ENCODE measurements around the gene TESK2. TPM values are rescaled to one million over a fixed set of nuclear protein-coding genes. Genes with fewer than 3 reads are reported as not detected.

TESK2 gene
- total and polyA plus RNA-seq, 7 donors, result 4.3 to 9.2 (median 7.1) TPM

DNA sequence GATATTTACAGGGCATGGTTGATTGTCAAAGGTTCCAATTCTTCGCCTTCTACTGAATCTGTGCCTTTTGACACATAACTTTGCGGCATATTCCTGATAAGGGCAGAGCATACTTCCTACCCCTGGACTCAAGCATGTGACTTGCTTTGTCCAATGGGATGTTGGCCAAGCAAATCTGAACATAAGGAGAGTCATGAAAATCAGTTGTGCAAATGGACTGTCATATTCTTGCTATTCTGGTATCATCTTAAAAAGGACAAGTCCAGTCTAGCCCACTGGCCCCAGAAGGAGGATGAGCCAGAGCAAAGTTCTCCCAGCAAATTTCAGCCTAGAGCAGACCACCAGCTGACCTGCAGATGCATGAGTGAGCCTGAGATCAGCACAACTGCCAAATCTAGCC, 109.7 kb downstream of the TESK2 start:
- no peak for DNase-seq
- no peaks in the 10 kb centered on the region for H3K4me1 ChIP-seq
- 98 to 99% methylated on average over 2 of the region's 2 CpGs for WGBS, 2 donors
- no peak for TF ChIP-seq CTCF (IDR thresholded peaks at IDR 0.05)
- no peak for TF ChIP-seq EP300 (IDR thresholded peaks at IDR 0.05)
- no peak for TF ChIP-seq POLR2A (IDR thresholded peaks at IDR 0.05)
- TF ChIP-seq POLR2AphosphoS5 (IDR thresholded peaks at IDR 0.05), result no peak
- no peaks in the 10 kb centered on the region for H3K36me3 ChIP-seq
- no peak overlapping the region for H3K4me3 ChIP-seq
- H3K27me3 ChIP-seq, result no peaks in the 10 kb centered on the region
- H3K9me3 ChIP-seq, result no peaks in the 10 kb centered on the region
- intact Hi-C loops (cut with DNase I), result no loop called here
- no peak overlapping the region for H3K27ac ChIP-seq

- no peak for DNase-seq
- TF ChIP-seq EP300 (IDR thresholded peaks at IDR 0.05), result no peak
- TF ChIP-seq POLR2AphosphoS5 (IDR thresholded peaks at IDR 0.05), result no peak
- no peak for TF ChIP-seq CTCF (IDR thresholded peaks at IDR 0.05)
- no peak for TF ChIP-seq POLR2A (IDR thresholded peaks at IDR 0.05)
- H3K4me1 ChIP-seq, result no peaks in the 10 kb centered on the region
- no peaks in the 10 kb centered on the region for H3K27me3 ChIP-seq
- H3K9me3 ChIP-seq, result no peaks in the 10 kb centered on the region
- WGBS, 2 donors, result 87 to 93% methylated on average over 1 of the region's 1 CpG
- H3K27ac ChIP-seq, result no peak overlapping the region
- intact Hi-C loops (cut with DNase I), result no loop called here
- no peak overlapping the region for H3K4me3 ChIP-seq
- H3K36me3 ChIP-seq, result no peaks in the 10 kb centered on the region
Observed at GRCh38 chr1:45380730-45381129, 110.2 kb downstream of the TESK2 start.

DNA sequence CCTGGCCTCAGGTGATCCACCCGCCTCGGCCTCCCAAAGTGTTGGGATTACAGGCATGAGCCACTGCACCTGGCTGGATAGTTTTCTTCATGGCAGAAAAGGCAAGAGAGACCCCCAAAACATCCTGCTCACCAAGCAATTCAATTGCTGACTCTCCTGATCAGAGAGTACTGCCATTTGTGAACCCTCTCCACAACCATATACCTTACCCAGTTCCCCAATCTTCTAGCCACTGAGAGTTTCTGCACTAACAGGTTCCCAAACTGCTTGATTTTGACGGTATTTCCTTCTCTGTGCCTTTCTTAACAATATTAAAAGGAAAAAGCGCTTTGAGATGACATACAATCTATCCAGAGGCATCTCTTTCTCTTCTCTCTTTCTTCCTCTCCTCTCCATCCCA, 110.8 kb downstream of the TESK2 start:
- intact Hi-C loops (cut with DNase I), result no loop called here
- TF ChIP-seq EP300 (IDR thresholded peaks at IDR 0.05), result no peak
- no peak for TF ChIP-seq POLR2A (IDR thresholded peaks at IDR 0.05)
- TF ChIP-seq POLR2AphosphoS5 (IDR thresholded peaks at IDR 0.05), result no peak
- no peak for TF ChIP-seq CTCF (IDR thresholded peaks at IDR 0.05)
- 91 to 93% methylated on average over 4 of the region's 4 CpGs for WGBS, 2 donors

DNA sequence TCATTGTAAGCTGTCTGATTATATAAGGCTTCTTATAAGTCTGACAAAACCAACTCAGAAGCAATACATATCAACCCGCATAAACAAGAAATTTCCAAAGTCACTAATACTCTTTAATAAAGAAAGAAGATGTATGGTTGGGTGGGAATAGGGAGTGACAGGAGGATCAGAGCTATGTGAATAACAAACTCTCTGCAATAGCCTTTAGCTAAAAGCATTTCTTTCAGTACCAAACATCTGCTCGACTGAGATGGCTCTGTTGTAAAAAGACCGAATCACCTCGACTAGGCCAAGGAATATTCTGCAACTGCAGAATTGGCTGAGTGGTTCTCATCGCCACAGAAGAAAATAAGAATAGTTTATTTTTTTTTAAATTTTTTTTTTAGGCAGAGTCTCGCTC, 111.4 kb downstream of the TESK2 start:
- 95 to 96% methylated on average over 6 of the region's 6 CpGs for WGBS, 2 donors
- intact Hi-C loops (cut with DNase I), result no loop called here
- no peaks in the 10 kb centered on the region for H3K9me3 ChIP-seq
- no peak for DNase-seq
- TF ChIP-seq POLR2A (IDR thresholded peaks at IDR 0.05) (no peak), POLR2AphosphoS5 (IDR thresholded peaks at IDR 0.05) (no peak), CTCF (IDR thresholded peaks at IDR 0.05) (no peak), EP300 (IDR thresholded peaks at IDR 0.05) (no peak)
- H3K27me3 ChIP-seq, result no peaks in the 10 kb centered on the region
- H3K36me3 ChIP-seq, result no peaks in the 10 kb centered on the region
- H3K4me1 ChIP-seq, result no peaks in the 10 kb centered on the region
- H3K4me3 ChIP-seq, result no peak overlapping the region
- no peak overlapping the region for H3K27ac ChIP-seq

More for the DNA sequence above, 110.8 kb downstream of the TESK2 start:
- DNase-seq, result no peak
- Histone ChIP-seq H3K36me3 (no peaks in the 10 kb centered on the region), H3K27ac (no peak overlapping the region), H3K4me1 (no peaks in the 10 kb centered on the region), H3K9me3 (no peaks in the 10 kb centered on the region), H3K4me3 (no peak overlapping the region), H3K27me3 (no peaks in the 10 kb centered on the region)

- no peak overlapping the region for H3K27ac ChIP-seq
- no peak overlapping the region for H3K4me3 ChIP-seq
- no peak for TF ChIP-seq POLR2AphosphoS5 (IDR thresholded peaks at IDR 0.05)
- no peak for TF ChIP-seq EP300 (IDR thresholded peaks at IDR 0.05)
- TF ChIP-seq CTCF (IDR thresholded peaks at IDR 0.05), result no peak
- no peak for TF ChIP-seq POLR2A (IDR thresholded peaks at IDR 0.05)
- intact Hi-C loops (cut with DNase I), result no loop called here
- no peaks in the 10 kb centered on the region for H3K4me1 ChIP-seq
- H3K36me3 ChIP-seq, result no peaks in the 10 kb centered on the region
- no peaks in the 10 kb centered on the region for H3K27me3 ChIP-seq
- no peak for DNase-seq
- H3K9me3 ChIP-seq, result no peaks in the 10 kb centered on the region
Observed at GRCh38 chr1:45378184-45378583, 112.8 kb downstream of the TESK2 start.

Data from sigmoid colon (tissue), 7 donors.